WI38 (cell line): ENCODE measurements around the gene ANKRD28.
"Not testable (repeated sequence)": the region's sequence is repeated elsewhere in the genome, so short reads cannot be mapped to it uniquely, and the experiment has no call there.

Experiments used
- H3K4me3 ChIP-seq: 2 replicates; pipeline ENCODE4 v1.5.1; 2011; ENCODE audit warnings: low read depth, mild to moderate bottlenecking, control low read depth, low read length
- TF ChIP-seq, protein P1 (sequence below): IDR thresholded peaks from 2 replicates; pipeline ENCODE4 v1.5.1; 2012; ENCODE audit warnings: low read depth, mild to moderate bottlenecking, control low read depth, low read length

The ANKRD28 gene

DNA sequence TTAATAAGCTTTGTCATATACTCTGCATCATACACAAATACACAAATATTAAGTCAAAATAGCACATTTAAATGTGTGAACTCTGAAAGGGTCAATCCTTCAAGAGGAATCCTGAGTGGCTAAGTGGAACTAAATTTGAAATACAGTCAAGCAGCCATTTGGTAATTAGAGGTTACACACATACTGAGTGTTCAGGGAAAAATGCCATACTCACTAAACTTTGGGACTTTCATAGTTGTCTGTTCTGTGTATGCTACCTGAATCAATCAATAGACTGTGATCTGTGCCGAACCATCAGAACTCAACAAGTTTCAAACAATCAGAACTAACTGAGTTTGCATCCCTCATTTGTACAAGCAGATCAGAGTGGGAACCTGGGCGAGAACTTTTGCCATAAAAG lies 15.3 kb downstream of the ANKRD28 start:
- TF ChIP-seq, protein P1, sequence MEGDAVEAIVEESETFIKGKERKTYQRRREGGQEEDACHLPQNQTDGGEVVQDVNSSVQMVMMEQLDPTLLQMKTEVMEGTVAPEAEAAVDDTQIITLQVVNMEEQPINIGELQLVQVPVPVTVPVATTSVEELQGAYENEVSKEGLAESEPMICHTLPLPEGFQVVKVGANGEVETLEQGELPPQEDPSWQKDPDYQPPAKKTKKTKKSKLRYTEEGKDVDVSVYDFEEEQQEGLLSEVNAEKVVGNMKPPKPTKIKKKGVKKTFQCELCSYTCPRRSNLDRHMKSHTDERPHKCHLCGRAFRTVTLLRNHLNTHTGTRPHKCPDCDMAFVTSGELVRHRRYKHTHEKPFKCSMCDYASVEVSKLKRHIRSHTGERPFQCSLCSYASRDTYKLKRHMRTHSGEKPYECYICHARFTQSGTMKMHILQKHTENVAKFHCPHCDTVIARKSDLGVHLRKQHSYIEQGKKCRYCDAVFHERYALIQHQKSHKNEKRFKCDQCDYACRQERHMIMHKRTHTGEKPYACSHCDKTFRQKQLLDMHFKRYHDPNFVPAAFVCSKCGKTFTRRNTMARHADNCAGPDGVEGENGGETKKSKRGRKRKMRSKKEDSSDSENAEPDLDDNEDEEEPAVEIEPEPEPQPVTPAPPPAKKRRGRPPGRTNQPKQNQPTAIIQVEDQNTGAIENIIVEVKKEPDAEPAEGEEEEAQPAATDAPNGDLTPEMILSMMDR = no peak
- H3K4me3 ChIP-seq = no peak overlapping the region

DNA sequence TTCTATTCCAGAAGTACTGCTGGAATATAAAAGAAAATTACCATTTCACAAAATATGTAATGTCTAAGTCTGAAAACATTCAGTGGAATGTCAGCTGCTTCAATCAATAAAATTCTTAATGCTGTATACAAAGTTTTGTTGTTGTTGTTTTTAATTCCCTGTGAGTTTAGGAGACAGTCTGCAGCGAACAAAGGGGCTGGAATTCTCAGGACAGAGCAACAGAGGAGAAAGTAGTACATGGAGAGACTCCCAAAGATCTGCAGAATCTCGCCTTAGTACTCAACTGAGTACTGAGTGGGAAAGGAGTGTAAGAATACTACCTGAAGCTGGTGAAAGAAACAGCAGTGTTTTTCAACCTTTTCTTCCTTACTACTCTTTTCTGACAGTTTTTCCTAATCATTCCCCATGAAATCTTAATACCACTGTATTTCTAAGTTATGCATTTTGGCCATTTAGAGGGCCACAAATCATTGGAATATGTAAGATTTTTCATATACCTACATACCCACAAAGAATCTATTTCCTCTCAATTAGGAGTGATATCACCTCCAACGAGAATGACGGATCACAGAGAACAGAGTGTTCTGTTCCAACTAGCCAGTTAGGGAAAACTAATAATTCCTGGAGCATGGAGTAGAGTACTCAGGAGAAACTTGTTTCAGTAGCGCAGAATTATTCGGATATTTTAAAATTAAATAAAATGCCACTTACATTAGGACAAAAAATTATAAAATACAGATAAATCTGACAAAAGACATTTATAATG lies 16.0 kb downstream of the ANKRD28 start:
- TF ChIP-seq, protein P1 = no peak
- H3K4me3 ChIP-seq = no peak overlapping the region

DNA sequence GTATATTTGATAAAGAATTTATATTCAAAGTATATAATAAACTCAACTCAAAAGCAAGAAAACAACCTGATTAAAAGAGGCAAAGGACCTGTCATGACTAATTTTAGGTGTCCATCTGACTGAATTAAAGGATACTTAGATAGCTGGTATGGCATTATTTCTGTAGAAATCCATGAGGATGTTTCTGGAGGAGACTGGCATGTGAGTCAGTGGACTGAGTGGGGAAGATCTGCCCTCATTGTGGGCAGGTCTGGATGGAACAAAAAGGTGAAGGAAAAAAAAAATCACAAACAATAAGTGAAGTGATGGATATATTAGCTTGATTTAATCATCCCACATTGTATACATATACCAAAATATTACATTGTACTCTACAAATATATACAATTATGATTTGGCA lies 16.6 kb downstream of the ANKRD28 start:
- TF ChIP-seq, protein P1 = no peak
- no peak overlapping the region for H3K4me3 ChIP-seq

DNA sequence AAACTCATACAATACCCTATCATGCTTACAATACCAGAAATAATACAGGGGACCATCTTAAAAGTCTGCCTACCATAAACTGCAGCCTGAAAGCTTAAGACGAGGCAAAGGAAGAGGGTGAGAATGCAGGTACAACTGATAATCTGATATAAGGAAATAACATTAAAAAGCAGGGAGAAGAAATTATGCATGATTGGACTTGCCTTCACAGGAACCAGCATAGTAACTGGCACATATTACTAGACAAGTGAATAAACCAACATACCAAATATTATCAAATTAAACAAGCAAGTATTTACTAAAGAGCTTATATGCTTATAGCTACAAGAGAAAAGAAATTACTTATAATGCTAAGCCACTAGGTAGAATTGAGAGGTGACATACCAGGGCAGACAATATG lies 18.7 kb downstream of the ANKRD28 start:
- TF ChIP-seq, protein P1 = no peak
- H3K4me3 ChIP-seq = no peak overlapping the region

DNA sequence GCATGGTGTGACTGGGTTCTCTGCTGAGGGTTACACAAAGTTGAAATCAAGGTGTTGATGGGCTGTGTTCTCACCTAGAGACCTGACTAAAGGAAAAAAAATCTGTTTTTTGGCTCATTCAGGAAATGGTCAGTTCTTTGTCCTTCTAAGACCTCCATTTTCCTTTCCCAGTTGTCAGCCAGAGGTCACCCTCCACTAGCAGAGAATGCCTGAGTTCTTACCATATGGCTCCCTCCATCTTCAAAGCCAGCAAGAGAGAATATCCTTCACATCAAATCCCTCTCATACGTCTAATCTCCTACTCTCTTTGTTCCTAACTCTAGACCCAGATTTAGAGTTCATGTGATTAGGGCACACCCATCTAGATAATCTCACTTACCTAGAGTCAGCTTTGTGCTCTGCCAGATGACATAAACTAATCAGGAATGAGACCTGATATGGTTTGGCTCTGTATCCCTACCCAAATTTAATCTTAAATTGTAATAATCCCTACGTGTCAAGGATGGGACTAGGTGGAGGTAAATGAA lies 19.4 kb downstream of the ANKRD28 start:
- TF ChIP-seq, protein P1 = no peak
- no peak overlapping the region for H3K4me3 ChIP-seq

DNA sequence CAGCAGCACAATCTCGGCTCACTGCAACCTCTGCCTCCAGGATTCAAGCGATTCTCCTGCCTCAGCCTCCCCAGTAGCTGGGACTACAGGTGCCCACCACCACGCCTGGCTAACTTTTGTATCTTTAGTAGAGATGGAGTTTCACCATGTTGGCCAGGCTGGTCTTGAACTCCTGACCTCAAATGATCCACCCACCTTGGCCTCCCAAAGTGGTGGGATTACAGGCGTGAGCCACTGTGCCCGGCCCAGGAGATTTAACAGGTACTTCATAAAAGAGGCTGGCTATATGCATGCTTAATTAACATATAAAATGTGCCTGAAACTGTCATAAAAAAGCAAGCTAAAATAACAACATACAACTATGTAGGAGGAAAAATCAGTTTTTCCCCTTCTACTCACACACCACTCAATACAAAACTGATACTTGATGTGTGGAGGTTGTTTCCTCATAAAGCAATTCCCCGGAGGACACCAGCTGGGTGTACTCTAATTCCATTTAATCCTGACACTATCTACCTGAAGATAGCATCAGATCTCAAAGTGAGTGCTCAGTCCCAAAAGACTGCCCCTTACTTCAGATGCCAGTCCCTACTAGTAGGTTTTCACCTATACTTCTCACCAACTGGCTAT lies 22.7 kb downstream of the ANKRD28 start:
- H3K4me3 ChIP-seq = not testable (repeated sequence)

DNA sequence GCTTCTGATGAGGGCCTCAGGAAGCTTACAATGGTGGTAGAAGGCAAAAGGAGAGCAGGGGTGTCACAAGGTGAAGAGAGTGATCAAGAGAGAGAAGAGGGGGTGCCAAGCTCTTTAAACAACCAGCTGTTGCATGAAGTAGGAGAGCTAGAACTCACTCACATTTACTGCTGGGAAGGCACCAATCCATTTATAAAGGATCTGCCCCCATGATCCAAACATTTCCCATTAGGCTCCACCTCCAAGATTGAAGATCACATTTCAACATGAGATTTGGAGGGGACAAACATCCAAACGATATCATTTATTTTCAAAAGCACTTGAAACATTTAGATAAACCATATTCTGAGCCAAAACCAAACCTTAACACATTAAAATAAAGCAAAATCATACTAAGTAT lies 26.3 kb downstream of the ANKRD28 start:
- TF ChIP-seq, protein P1 = no peak
- H3K4me3 ChIP-seq = no peak overlapping the region
